ENCODE measurements around the gene MCTP2. TPM values are rescaled to one million over a fixed set of nuclear protein-coding genes. Genes with fewer than 3 reads are reported as not detected.

MCTP2 gene
- total RNA-seq, 1 experiment from 2014 or later, result 7.4 TPM

GRCh38 chr15:94293411-94294402 lies 62.3 kb downstream of the MCTP2 start (continued):
- TF ChIP-seq ZNF532 (CRISPR knock-in tag; IDR thresholded peaks at IDR 0.05; ENCODE audit: borderline replicate concordance), result no peak
- no peak for TF ChIP-seq ESRRA (CRISPR knock-in tag; IDR thresholded peaks at IDR 0.05; ENCODE audit: borderline replicate concordance)
- no peak for TF ChIP-seq ATF6 (CRISPR knock-in tag; IDR thresholded peaks at IDR 0.05)
- TF ChIP-seq E2F1 (CRISPR knock-in tag; IDR thresholded peaks at IDR 0.05), result no peak
- TF ChIP-seq ELF4 (CRISPR knock-in tag; IDR thresholded peaks at IDR 0.05; ENCODE audit: low read depth), result no peak
- no peak for TF ChIP-seq NFE2L1 (CRISPR knock-in tag; IDR thresholded peaks at IDR 0.05)
- no peak for TF ChIP-seq NR3C1 (CRISPR knock-in tag; conservative IDR thresholded peaks at IDR 0.05; ENCODE audit: low read depth)
- no peak for TF ChIP-seq ZNF423 (CRISPR knock-in tag; IDR thresholded peaks at IDR 0.05)
- no peak for TF ChIP-seq CDX4 (CRISPR knock-in tag; IDR thresholded peaks at IDR 0.05; ENCODE audit: borderline replicate concordance)

- DNase-seq (ENCODE audit: low spot score), result no peak
- peaks cover 10% of the 10 kb centered on the region for H3K36me3 Mint-ChIP-seq
- POLR2A ChIA-PET, result no interaction called here
- H3K9me3 Mint-ChIP-seq, result peaks cover 21% of the 10 kb centered on the region
- H3K4me3 Mint-ChIP-seq, result no peak overlapping the region
- H3K27me3 Mint-ChIP-seq (ENCODE audit: low read depth), result no peaks in the 10 kb centered on the region
- ATAC-seq, result no peak
- no peaks in the 10 kb centered on the region for H3K4me1 Mint-ChIP-seq
- no peak overlapping the region for H3K27ac Mint-ChIP-seq
- CTCF ChIA-PET, result no interaction called here
- TF ChIP-seq AFF4 (CRISPR knock-in tag; IDR thresholded peaks at IDR 0.05; ENCODE audit: borderline replicate concordance) (no peak), IRF2 (CRISPR knock-in tag; IDR thresholded peaks at IDR 0.05; ENCODE audit: borderline replicate concordance, low read depth) (no peak), ESRRA (CRISPR knock-in tag; IDR thresholded peaks at IDR 0.05; ENCODE audit: borderline replicate concordance) (no peak), MYBL2 (CRISPR knock-in tag; IDR thresholded peaks at IDR 0.05) (no peak), SMAD3 (CRISPR knock-in tag; IDR thresholded peaks at IDR 0.05; ENCODE audit: borderline replicate concordance) (no peak), GTF2I (CRISPR knock-in tag; conservative IDR thresholded peaks at IDR 0.05) (no peak), KAT7 (CRISPR knock-in tag; IDR thresholded peaks at IDR 0.05; ENCODE audit: borderline replicate concordance) (no peak), FOXJ3 (CRISPR knock-in tag; IDR thresholded peaks at IDR 0.05; ENCODE audit: borderline replicate concordance) (no peak), TEAD1 (CRISPR knock-in tag; IDR thresholded peaks at IDR 0.05) (no peak), ATF6 (CRISPR knock-in tag; IDR thresholded peaks at IDR 0.05) (no peak), ATF1 (CRISPR knock-in tag; IDR thresholded peaks at IDR 0.05) (no peak), NR3C1 (CRISPR knock-in tag; conservative IDR thresholded peaks at IDR 0.05; ENCODE audit: low read depth) (no peak), NFATC4 (CRISPR knock-in tag; IDR thresholded peaks at IDR 0.05) (no peak), ATF3 (CRISPR knock-in tag; conservative IDR thresholded peaks at IDR 0.05) (no peak)
Observed at GRCh38 chr15:94294556-94294955, 63.2 kb downstream of the MCTP2 start.

All from WTC11 (cell line).